GM18502 (cell line): ENCODE measurements around the gene DCTN1.

Experiments
- ATAC-seq: cut with Tn5 transposase; IDR thresholded peaks from one replicate; pipeline ENCODE4 v1.9.1; 2021; ENCODE audit warnings: mild to moderate bottlenecking; ENCODE audit not compliant: unreplicated experiment, poor library complexity

The DCTN1 gene

GRCh38 chr2:74333175-74333574 is 46.9 kb downstream of the DCTN1 start:
- ATAC-seq: no peak

GRCh38 chr2:74332550-74333174 is 47.4 kb downstream of the DCTN1 start:
- no peak for ATAC-seq

GRCh38 chr2:74328573-74328972 is 51.5 kb downstream of the DCTN1 start:
- ATAC-seq: no peak

GRCh38 chr2:74328074-74328473 is 52.0 kb downstream of the DCTN1 start:
- ATAC-seq: no peak

GRCh38 chr2:74327627-74328026 is 52.5 kb downstream of the DCTN1 start:
- no peak for ATAC-seq

GRCh38 chr2:74327199-74327598 is 52.9 kb downstream of the DCTN1 start:
- no peak for ATAC-seq

GRCh38 chr2:74325815-74326214 is 54.3 kb downstream of the DCTN1 start:
- ATAC-seq: no peak

GRCh38 chr2:74321737-74322136 is 58.4 kb downstream of the DCTN1 start:
- no peak for ATAC-seq

- ATAC-seq: no peak
Measured at GRCh38 chr2:74317701-74318100, 62.4 kb downstream of the DCTN1 start.

GRCh38 chr2:74316627-74317295 is 63.4 kb downstream of the DCTN1 start:
- no peak for ATAC-seq

- no peak for ATAC-seq
Measured at GRCh38 chr2:74314107-74314506, 66.0 kb downstream of the DCTN1 start.

- no peak for ATAC-seq
Measured at GRCh38 chr2:74313497-74313896, 66.6 kb downstream of the DCTN1 start.

- no peak for ATAC-seq
Measured at GRCh38 chr2:74312913-74313312, 67.2 kb downstream of the DCTN1 start.
